Retinal pigment epithelial cell (primary cell): ENCODE measurements around the gene NFS1.

Source experiments
- DNase-seq: peaks from one replicate; pipeline ENCODE4 v3.0.0-alpha.2; 2010; ENCODE audit warnings: low read depth
- H3K4me3 ChIP-seq: 2 replicates; pipeline ENCODE4 v1.5.1; 2011; ENCODE audit warnings: mild to moderate bottlenecking, low read length, control low read depth, moderate library complexity
- CTCF ChIP-seq: conservative IDR thresholded peaks from 2 replicates; pipeline ENCODE4 v1.5.1; 2011; ENCODE audit warnings: low read depth, low read length, control low read depth, inconsistent platforms

NFS1 gene

DNA sequence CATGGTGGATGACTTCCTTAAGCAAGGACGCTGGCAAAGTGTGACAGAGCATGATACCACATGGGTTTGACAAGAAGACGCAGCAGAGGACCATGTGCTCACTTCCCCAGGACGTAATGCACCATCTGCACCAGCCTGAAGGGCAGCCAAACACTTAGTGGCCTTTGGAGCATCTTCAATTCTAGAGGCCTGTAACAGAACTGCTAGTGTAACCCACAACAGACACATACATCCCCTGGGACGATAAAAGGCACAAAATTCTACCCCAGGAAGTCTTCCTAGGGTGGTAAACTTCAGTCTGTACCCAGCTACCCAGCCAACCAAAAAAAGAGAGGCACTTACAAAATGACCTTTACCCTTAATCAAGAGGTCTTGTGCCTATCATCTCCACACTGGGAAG, 25.3 kb downstream of the NFS1 start:
- no peak overlapping the region for H3K4me3 ChIP-seq
- DNase-seq = no peak

DNA sequence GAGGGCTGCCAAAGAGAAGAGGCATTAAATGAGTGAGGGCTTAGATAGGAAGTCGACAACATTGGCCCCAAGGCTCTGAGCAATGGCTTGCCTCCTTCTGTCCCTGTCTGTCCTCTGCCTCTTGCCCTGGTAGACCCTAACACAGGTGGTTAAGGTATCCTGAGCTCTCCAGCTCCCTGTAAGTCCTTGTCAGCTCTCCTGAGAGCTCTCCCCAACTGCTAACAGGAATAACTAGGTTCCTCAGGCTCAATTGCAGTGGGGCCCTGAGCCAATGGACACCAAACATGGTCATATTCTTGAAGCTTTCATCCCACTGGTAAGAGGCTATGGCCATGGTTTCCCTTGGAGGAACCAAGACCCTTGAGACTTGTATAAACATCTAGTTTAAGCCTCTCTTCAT, 29.5 kb downstream of the NFS1 start:
- no peak for TF ChIP-seq CTCF
- no peak for DNase-seq
- H3K4me3 ChIP-seq = no peak overlapping the region

More for the DNA sequence above, 25.3 kb downstream of the NFS1 start:
- TF ChIP-seq CTCF = no peak

DNA sequence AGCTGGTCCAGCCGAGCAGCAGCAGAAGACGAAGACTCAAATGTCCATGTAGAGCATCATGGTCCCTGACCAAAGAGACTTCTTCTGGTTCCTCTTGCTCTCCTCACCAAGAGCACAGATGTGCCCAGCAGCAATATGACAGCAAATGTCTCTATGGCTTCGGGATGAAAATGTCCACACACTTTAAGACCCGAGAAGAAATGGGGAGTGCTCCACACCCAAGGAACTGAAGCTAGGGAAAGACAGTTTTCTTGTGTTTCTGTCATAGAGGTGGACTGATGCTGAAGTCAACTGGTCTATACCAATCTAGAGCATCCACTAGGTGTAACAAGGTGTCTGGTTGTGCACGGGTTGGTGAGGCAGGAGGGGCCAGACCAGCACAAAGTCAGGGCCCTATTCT, 29.9 kb downstream of the NFS1 start:
- H3K4me3 ChIP-seq = no peak overlapping the region
- no peak for TF ChIP-seq CTCF
- DNase-seq = no peak

- no peak overlapping the region for H3K4me3 ChIP-seq
- DNase-seq = no peak
- TF ChIP-seq CTCF = no peak
Measured at GRCh38 chr20:35665949-35666288, 33.2 kb downstream of the NFS1 start.

- DNase-seq = peak; percentile 82
- H3K4me3 ChIP-seq = peak within 1 kb of the TSS; percentile 96
- TF ChIP-seq CTCF = no peak
Measured at GRCh38 chr20:35664466-35665206, 34.5 kb downstream of the NFS1 start, which contains the start of the genes CPNE1 and RBM12. CPNE1 (minus strand) TSS chr20:35664900; CDS start chr20:35632923, 31,977 bp downstream. RBM12 (minus strand) TSS chr20:35664900; CDS start chr20:35655322, 9,578 bp downstream.

DNA sequence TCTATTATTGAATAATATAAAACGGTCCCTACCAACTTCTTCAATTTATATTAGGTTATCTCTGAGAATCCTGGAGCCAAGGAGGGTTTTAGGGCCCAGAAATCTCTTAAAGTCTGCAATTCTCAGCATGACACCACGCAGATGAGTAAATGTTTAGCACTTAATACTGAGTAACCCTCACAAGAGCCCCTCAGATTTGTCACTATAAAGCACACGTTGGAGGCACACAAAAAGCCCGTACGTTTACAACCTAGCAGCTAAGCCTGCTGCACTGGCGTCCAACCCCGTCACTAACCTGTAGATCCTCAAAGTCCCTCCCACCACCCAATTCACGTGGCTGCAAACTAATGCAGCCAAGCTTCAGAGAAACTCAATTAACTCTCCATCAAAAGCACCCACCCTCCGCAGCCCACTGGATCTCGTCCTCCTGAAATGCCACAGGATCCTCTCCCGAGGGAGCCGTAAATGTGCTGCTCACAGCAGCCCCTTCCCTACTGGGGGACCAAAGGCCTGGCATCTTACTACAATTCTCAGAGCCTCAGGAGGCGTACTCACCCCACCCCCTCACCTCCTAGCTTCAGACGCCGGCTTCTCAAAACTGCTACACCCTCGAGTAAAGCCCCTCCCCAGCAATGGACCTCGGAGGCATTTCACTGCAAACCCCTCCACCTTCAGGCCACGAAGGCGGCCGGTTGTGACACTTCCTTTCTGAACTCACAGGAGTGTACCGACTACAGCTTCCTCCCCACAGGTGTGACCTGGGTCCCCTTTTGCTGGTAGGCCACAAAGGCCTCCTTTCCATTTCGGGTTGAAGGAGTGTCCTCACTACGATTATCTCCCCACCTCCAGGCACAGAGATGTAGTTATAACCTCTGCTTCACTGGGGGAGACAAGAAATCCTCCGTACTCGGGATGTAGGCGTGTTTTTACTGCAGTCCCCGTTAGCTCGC, 35.4 kb downstream of the NFS1 start:
- peak overlapping the region; percentile 96 for H3K4me3 ChIP-seq
- peak; percentile 41 for DNase-seq
- no peak for TF ChIP-seq CTCF
